ENCODE data around the gene NFIX. TPM values are rescaled to one million over a fixed set of nuclear protein-coding genes. Genes with fewer than 3 reads are reported as not detected.

Gene NFIX
- polyA plus RNA-seq, 1 donor (not counting 4 experiments of a cell fraction or from before 2014, with no cell fraction given), result 5.2 TPM

- H4K20me1 ChIP-seq (ENCODE audit: control insufficient read depth, extremely low read depth, insufficient read depth, low read length), result no peaks in the 10 kb centered on the region
- H3K27ac ChIP-seq (ENCODE audit: control insufficient read depth, insufficient read depth, low read length), result peak overlapping the region; percentile 92
- peak overlapping the region; percentile 19 for H3K9ac ChIP-seq (ENCODE audit: control insufficient read depth, extremely low read depth, insufficient read depth, low read length)
- H3K79me2 ChIP-seq (ENCODE audit: control insufficient read depth, insufficient read depth, low read length), result peaks cover 59% of the 10 kb centered on the region
- peak overlapping the region; percentile 87 for H3K4me2 ChIP-seq (ENCODE audit: control insufficient read depth, extremely low read depth, insufficient read depth, low read depth, low read length)
- peaks cover 0 to 15% of the 10 kb centered on the region in 2 experiments for H3K36me3 ChIP-seq (ENCODE audit: control insufficient read depth in 2 of 2, extremely low read depth in 1 of 2, insufficient read depth in 2 of 2, low read length in 2 of 2)
- H3K4me1 ChIP-seq (ENCODE audit: control insufficient read depth, extremely low read depth, insufficient read depth, low read length), result peaks cover 83% of the 10 kb centered on the region
- no peak for TF ChIP-seq EZH2 (IDR thresholded peaks at IDR 0.05; ENCODE audit: low read length)
- TF ChIP-seq CTCF (optimal IDR thresholded peaks at IDR 0.05 in 1 of 3, IDR thresholded peaks at IDR 0.05 in 1 of 3, conservative IDR thresholded peaks at IDR 0.05 in 1 of 3; ENCODE audit: extremely low read depth in 1 of 3, insufficient read depth in 2 of 3, low read length in 3 of 3), result no peak
- H3K9me1 ChIP-seq (ENCODE audit: control insufficient read depth, extremely low read depth, insufficient read depth, low read length), result peaks cover 11% of the 10 kb centered on the region
- dilution Hi-C loops (cut with MboI; ENCODE audit: extremely low pct_ligation_motif_present, low sequenced_read_pairs), result no loop called here
- DNase-seq (ENCODE audit: low read depth, low spot score), result no peak
- H3K4me3 ChIP-seq (ENCODE audit: control insufficient read depth in 2 of 3, extremely low read depth in 1 of 3, insufficient read depth in 2 of 3, low read depth in 1 of 3, low read length in 3 of 3), result no peak overlapping the region
- H3K27me3 ChIP-seq (ENCODE audit: control insufficient read depth, extremely low read depth, insufficient read depth, low read length), result no peaks in the 10 kb centered on the region
- peak; percentile 69 for FAIRE-seq
- no peak overlapping the region for H2AFZ ChIP-seq (ENCODE audit: control insufficient read depth, low read length)
- H3K9me3 ChIP-seq (ENCODE audit: control insufficient read depth, low read depth, low read length), result no peaks in the 10 kb centered on the region
Observed at GRCh38 chr19:13037731-13038130, 42.5 kb downstream of the NFIX start.

GRCh38 chr19:13038306-13039210 is 43.3 kb downstream of the NFIX start:
- dilution Hi-C loops (cut with MboI; ENCODE audit: extremely low pct_ligation_motif_present, low sequenced_read_pairs), result no loop called here
- peaks cover 61% of the 10 kb centered on the region for H3K79me2 ChIP-seq (ENCODE audit: control insufficient read depth, insufficient read depth, low read length)
- FAIRE-seq, result no peak

More at GRCh38 chr19:13038306-13039210, 43.3 kb downstream of the NFIX start:
- H4K20me1 ChIP-seq (ENCODE audit: control insufficient read depth, extremely low read depth, insufficient read depth, low read length), result no peaks in the 10 kb centered on the region
- peak overlapping the region; percentile 47 for H3K4me2 ChIP-seq (ENCODE audit: control insufficient read depth, extremely low read depth, insufficient read depth, low read depth, low read length)
- no peak for DNase-seq (ENCODE audit: low read depth, low spot score)
- H3K27me3 ChIP-seq (ENCODE audit: control insufficient read depth, extremely low read depth, insufficient read depth, low read length), result no peaks in the 10 kb centered on the region
- H3K36me3 ChIP-seq (ENCODE audit: control insufficient read depth in 2 of 2, extremely low read depth in 1 of 2, insufficient read depth in 2 of 2, low read length in 2 of 2), result peaks cover 0 to 8% of the 10 kb centered on the region in 2 experiments
- H3K4me3 ChIP-seq (ENCODE audit: control insufficient read depth in 2 of 3, extremely low read depth in 1 of 3, insufficient read depth in 2 of 3, low read depth in 1 of 3, low read length in 3 of 3), result no peak overlapping the region
- no peak for TF ChIP-seq EZH2 (IDR thresholded peaks at IDR 0.05; ENCODE audit: low read length)
- peak in 2 of 3 experiments; percentile 12 to 44 for TF ChIP-seq CTCF (optimal IDR thresholded peaks at IDR 0.05 in 1 of 3, IDR thresholded peaks at IDR 0.05 in 1 of 3, conservative IDR thresholded peaks at IDR 0.05 in 1 of 3; ENCODE audit: extremely low read depth in 1 of 3, insufficient read depth in 2 of 3, low read length in 3 of 3)
- H3K9me1 ChIP-seq (ENCODE audit: control insufficient read depth, extremely low read depth, insufficient read depth, low read length), result peaks cover 8% of the 10 kb centered on the region
- peak overlapping the region; percentile 92 for H3K27ac ChIP-seq (ENCODE audit: control insufficient read depth, insufficient read depth, low read length)
- no peak overlapping the region for H3K9ac ChIP-seq (ENCODE audit: control insufficient read depth, extremely low read depth, insufficient read depth, low read length)
- H3K4me1 ChIP-seq (ENCODE audit: control insufficient read depth, extremely low read depth, insufficient read depth, low read length), result peaks cover 74% of the 10 kb centered on the region
- no peak overlapping the region for H2AFZ ChIP-seq (ENCODE audit: control insufficient read depth, low read length)
- no peaks in the 10 kb centered on the region for H3K9me3 ChIP-seq (ENCODE audit: control insufficient read depth, low read depth, low read length)
